Measurements from ENCODE around the gene ANO3.

ANO3 gene

DNA sequence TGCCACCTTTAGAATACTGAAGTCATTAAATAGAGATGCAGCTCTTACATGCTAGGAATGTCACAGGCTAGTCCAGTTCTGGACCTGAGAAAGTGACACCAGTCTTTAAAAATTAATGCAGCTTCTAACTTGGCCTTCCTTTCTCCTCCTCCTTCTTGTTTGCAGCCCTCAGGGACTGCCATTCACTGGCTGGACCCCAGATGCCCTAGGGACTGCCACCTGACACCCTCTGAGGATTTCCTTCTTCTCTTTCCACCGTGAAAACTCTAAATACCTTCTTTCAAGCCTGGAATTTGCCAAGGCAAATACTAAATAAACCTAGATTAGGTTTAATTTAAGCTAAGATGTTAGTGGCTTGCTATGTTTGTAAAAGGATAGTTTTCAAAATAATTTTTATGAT lies 161.7 kb downstream of the ANO3 start:
- Mint-ChIP-seq H3K36me3 (ENCODE audit: low read depth) (no peaks in the 10 kb centered on the region), H3K27me3 (no peaks in the 10 kb centered on the region), H3K4me1 (no peaks in the 10 kb centered on the region), H3K9me3 (peaks cover 5% of the 10 kb centered on the region), H3K4me3 (no peak overlapping the region), H3K27ac (no peak overlapping the region)
- DNase-seq (no peak), ATAC-seq (no peak)

DNA sequence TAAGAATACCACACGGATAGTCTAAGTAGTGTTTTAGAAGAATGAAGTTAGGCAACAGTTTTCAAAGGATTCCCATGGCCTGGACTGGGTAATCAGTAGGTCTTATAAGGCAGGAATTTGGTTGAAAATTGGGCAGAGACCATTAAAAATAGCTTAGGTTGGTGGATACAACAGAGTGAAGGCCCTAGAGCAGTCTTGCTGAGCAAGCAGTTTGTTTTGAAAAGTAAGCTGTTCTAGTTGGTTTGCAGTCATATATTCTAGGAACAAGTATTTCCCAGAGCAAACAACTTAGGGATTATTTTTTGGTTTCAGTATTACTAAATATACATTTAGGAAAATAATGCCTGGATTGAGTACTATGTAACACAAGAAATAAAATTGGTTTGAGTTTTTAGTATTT lies 175.3 kb downstream of the ANO3 start:
- ATAC-seq (no peak), DNase-seq (no peak)
- no peak overlapping the region for H3K4me3 Mint-ChIP-seq
- no peaks in the 10 kb centered on the region for H3K4me1 Mint-ChIP-seq
- H3K27me3 Mint-ChIP-seq = no peaks in the 10 kb centered on the region
- H3K36me3 Mint-ChIP-seq (ENCODE audit: low read depth) = no peaks in the 10 kb centered on the region
- peaks cover 3% of the 10 kb centered on the region for H3K9me3 Mint-ChIP-seq
- no peak overlapping the region for H3K27ac Mint-ChIP-seq

DNA sequence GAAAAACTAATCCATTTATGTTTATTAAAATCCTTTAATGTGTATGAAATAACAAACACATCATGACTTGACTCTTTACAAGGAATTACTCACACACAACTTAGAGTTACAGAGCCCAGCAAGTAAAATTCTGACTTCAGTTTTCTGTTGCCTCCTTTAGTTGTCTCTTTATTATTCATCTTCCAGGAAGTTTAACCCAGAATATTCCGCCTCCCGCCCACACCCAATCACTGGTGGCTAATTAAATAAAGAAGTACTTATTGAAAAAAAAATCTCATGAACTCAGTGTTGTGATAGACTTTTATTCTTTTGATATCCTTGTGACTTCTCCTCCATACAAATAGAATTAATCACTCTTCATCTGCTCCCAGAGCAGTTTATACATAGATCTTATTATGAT lies 178.2 kb downstream of the ANO3 start:
- DNase-seq (no peak), ATAC-seq (no peak)
- Mint-ChIP-seq H3K4me3 (no peak overlapping the region), H3K27me3 (no peaks in the 10 kb centered on the region), H3K36me3 (ENCODE audit: low read depth) (no peaks in the 10 kb centered on the region), H3K9me3 (peaks cover 3% of the 10 kb centered on the region), H3K27ac (no peak overlapping the region), H3K4me1 (no peaks in the 10 kb centered on the region)

DNA sequence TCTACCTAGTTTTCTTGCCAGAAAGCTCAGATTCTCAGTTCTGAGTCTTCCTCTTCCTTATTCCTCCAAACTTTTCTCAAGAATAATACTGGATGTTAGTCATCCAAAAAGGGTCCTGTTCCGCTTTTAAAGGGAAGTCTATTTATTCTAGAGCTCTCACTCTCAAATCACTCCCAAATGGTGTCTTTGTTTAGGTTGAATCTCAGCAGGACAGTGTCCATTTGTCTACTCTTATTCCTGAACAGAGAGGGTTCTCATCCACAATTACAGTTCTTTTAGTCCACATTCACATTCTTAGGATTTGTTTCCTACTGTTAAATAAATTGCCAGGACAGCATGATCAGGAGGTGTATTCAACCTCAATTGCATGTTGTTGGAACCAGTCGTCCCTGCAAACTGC lies 178.8 kb downstream of the ANO3 start:
- ATAC-seq = no peak
- no peak overlapping the region for H3K4me3 Mint-ChIP-seq

DNA sequence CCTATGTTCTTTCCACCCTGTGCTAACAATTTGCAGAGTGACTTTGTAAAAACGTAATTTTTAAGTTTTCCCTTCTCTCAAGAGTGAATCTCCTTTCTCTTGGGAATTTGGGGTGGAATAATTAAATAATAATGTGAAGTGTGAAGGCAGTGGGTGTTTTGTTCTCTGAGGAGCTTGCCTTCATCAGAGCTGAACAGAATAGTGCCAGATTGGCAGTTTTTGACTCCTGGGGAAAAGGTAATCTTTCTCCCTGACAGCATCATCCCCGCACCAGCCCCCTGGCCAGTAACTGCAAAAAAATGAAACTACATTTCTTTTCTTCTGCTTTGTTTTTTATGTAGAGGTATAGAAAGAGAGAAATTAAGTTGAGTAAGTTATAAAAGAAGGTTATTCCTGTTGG lies 180.3 kb downstream of the ANO3 start:
- ATAC-seq = no peak
- no peaks in the 10 kb centered on the region for H3K27me3 Mint-ChIP-seq
- H3K27ac Mint-ChIP-seq = no peak overlapping the region
- H3K4me1 Mint-ChIP-seq = no peaks in the 10 kb centered on the region
- no peak for DNase-seq
- H3K36me3 Mint-ChIP-seq (ENCODE audit: low read depth) = no peaks in the 10 kb centered on the region
- no peaks in the 10 kb centered on the region for H3K9me3 Mint-ChIP-seq
- no peak overlapping the region for H3K4me3 Mint-ChIP-seq

More for the DNA sequence above, 178.8 kb downstream of the ANO3 start:
- no peaks in the 10 kb centered on the region for H3K9me3 Mint-ChIP-seq
- no peak for DNase-seq
- H3K36me3 Mint-ChIP-seq (ENCODE audit: low read depth) = no peaks in the 10 kb centered on the region
- no peaks in the 10 kb centered on the region for H3K4me1 Mint-ChIP-seq
- no peaks in the 10 kb centered on the region for H3K27me3 Mint-ChIP-seq
- no peak overlapping the region for H3K27ac Mint-ChIP-seq

DNA sequence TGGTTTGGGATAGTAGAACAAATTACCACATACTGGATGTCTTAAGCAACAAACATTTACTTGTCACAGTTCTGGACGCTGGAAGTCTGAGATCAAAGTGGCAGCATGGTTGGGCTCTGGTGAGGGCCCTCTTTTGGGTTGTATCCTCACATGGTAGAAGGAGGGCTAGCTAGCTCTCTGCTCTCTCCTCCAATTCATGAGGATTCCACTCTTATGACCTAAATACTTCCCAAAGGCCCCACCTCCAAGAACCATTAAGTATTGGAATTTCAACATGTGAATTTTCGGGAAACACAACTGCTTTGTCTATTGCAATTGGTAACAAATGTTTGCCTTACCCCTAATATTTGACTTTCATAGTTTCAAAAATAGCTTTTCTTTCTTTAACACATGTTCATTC lies 187.5 kb downstream of the ANO3 start:
- ATAC-seq (no peak), DNase-seq (no peak)
- H3K36me3 Mint-ChIP-seq (ENCODE audit: low read depth) = no peaks in the 10 kb centered on the region
- H3K27me3 Mint-ChIP-seq = no peaks in the 10 kb centered on the region
- no peak overlapping the region for H3K27ac Mint-ChIP-seq
- H3K4me3 Mint-ChIP-seq = no peak overlapping the region
- no peaks in the 10 kb centered on the region for H3K4me1 Mint-ChIP-seq
- H3K9me3 Mint-ChIP-seq = no peaks in the 10 kb centered on the region

DNA sequence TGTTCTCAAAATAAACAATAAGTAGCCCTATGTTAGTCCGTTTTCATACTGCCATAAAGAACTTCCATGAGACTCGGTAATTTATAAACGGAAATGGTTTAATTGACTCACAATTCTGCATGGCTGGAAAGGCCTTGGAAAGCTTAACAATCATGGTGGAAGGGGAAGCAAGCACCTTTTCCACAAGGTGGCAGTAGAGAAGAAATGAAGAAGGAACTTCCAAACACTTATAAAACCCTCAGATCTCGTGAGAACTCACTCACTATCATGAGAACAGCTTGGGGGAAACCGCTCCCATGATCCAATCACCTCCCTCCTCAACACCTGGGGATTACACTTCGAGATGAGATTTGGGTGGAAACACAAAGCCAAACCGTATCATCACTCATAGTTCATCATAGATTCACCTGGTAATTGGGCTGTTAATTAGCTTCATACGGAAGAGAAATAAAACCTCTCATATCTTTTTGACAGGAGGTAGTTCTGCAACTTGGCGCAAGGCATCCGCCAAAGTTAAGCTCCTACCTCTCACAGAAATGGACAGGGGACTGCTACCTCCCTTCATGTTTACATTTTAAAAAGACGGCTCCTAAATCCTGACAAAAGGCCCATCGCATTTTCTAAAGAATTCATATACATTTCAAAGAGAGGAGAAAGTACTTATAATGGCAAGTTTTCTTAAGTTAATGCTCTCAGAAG lies 191.1 kb downstream of the ANO3 start:
- Mint-ChIP-seq H3K4me3 (no peak overlapping the region), H3K27ac (no peak overlapping the region), H3K36me3 (ENCODE audit: low read depth) (no peaks in the 10 kb centered on the region), H3K9me3 (no peaks in the 10 kb centered on the region), H3K27me3 (no peaks in the 10 kb centered on the region), H3K4me1 (no peaks in the 10 kb centered on the region)
- DNase-seq = no peak
- no peak for ATAC-seq

DNA sequence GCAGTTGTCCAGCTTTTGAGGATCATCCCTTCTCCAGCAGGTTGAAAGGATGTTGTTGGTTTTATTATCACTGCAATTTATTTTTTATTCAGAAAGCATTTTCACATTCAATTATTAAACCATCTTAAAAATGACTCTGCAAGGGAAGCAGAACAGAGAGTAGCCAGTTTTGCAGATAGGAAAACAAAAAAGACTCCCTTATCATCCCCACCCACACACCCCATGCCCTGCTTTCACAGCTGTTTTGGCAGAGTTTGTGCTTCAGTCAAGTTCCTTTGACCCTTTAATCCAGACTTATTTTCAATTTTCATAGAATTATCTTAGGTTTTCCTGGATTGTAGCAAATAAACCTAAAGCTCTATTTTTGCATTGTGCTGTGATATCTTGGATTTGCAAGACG lies 195.8 kb downstream of the ANO3 start:
- H3K9me3 Mint-ChIP-seq = no peaks in the 10 kb centered on the region
- no peaks in the 10 kb centered on the region for H3K27me3 Mint-ChIP-seq
- DNase-seq = no peak

DNA sequence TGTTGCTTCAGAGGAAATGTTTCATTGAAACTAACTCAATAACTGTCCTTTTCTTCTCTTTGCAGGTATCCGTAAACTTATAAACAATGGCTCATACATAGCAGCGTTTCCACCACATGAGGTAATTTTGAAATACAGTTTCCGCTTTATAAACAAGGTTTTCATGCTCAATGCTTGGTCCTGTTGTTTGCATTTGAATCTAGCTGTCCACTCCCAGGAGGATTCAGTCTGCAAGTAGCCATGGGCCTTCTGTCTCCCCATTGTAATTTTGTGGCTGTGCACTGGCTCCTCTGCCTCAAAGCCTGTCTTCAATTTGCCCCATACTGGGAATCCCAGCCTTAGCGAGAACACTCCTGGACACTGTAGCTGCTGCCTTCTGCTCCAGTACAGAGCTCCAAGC lies 205.4 kb downstream of the ANO3 start:
- DNase-seq = no peak
- H3K36me3 Mint-ChIP-seq (ENCODE audit: low read depth) = no peaks in the 10 kb centered on the region
- no peaks in the 10 kb centered on the region for H3K27me3 Mint-ChIP-seq
- ATAC-seq = no peak
- no peaks in the 10 kb centered on the region for H3K4me1 Mint-ChIP-seq
- no peak overlapping the region for H3K27ac Mint-ChIP-seq
- H3K9me3 Mint-ChIP-seq = peaks cover 17% of the 10 kb centered on the region
- no peak overlapping the region for H3K4me3 Mint-ChIP-seq

More for the DNA sequence above, 195.8 kb downstream of the ANO3 start:
- Mint-ChIP-seq H3K36me3 (ENCODE audit: low read depth) (no peaks in the 10 kb centered on the region), H3K4me3 (no peak overlapping the region), H3K4me1 (no peaks in the 10 kb centered on the region), H3K27ac (no peak overlapping the region)
- ATAC-seq = no peak

DNA sequence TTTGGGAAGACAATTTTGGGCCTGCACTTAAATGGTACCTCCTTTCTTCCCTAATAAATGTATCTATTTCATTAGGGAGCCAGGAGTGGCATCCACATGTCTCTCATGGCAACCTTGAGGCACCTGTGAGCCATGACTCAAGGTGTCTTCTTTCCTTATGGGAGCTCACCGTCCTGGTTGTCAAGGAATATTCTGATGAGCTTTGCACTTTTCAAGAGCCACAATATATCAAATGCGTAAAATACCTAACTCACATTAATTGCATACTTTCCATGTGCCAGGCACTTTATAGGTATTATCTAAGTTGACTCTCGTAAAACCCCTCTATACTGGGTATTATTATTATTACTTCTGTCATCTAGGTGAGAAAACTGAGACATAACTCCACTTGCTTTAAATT lies 207.6 kb downstream of the ANO3 start:
- H3K27me3 Mint-ChIP-seq = no peaks in the 10 kb centered on the region
- ATAC-seq = no peak
- DNase-seq = no peak
- no peaks in the 10 kb centered on the region for H3K36me3 Mint-ChIP-seq (ENCODE audit: low read depth)
- H3K4me3 Mint-ChIP-seq = no peak overlapping the region
- H3K9me3 Mint-ChIP-seq = peaks cover 17% of the 10 kb centered on the region
- no peaks in the 10 kb centered on the region for H3K4me1 Mint-ChIP-seq
- H3K27ac Mint-ChIP-seq = no peak overlapping the region

DNA sequence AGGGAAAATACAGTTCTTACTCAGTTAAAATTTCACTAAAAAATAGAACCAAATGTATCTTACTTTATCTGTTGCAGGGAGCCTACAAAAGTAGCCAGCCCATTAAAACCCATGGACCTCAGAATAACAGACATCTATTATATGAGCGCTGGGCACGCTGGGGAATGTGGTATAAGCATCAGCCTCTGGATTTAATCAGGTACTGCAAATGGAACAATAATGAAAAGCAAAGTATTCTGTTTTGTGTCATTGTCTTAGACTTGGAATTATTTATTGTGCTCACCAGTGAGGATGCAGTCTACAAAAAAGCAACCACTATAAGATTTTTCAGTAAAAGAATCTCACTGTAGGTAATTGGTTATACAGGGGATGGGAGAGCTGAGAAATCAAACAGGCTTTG lies 209.9 kb downstream of the ANO3 start:
- Mint-ChIP-seq H3K36me3 (ENCODE audit: low read depth) (no peaks in the 10 kb centered on the region), H3K27ac (no peak overlapping the region), H3K9me3 (peaks cover 17% of the 10 kb centered on the region), H3K4me3 (no peak overlapping the region), H3K27me3 (no peaks in the 10 kb centered on the region), H3K4me1 (no peaks in the 10 kb centered on the region)
- ATAC-seq (no peak), DNase-seq (no peak)

DNA sequence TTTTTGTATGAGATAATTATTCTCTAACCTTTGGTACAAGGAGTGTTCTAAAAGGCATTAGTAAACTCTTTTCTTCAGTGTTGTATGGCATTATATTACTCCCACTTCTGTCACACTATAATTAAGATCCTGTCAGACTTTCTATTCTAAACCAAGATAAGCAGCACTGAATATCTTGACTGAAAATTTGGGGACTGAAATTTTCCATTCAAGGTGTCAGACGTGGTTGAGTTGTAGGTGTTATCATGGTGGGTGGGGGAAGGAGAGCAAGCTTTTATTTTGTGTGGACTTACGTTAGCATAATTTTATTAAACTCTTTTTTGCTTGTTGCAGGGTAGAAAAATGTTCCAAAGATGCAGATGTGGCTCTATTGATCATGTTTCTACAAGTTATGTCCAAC lies 217.2 kb downstream of the ANO3 start:
- no peaks in the 10 kb centered on the region for H3K27me3 Mint-ChIP-seq
- DNase-seq = no peak
- H3K9me3 Mint-ChIP-seq = peaks cover 4% of the 10 kb centered on the region
- no peak overlapping the region for H3K27ac Mint-ChIP-seq
- H3K36me3 Mint-ChIP-seq (ENCODE audit: low read depth) = no peaks in the 10 kb centered on the region
- ATAC-seq = no peak
- no peak overlapping the region for H3K4me3 Mint-ChIP-seq
- no peaks in the 10 kb centered on the region for H3K4me1 Mint-ChIP-seq

DNA sequence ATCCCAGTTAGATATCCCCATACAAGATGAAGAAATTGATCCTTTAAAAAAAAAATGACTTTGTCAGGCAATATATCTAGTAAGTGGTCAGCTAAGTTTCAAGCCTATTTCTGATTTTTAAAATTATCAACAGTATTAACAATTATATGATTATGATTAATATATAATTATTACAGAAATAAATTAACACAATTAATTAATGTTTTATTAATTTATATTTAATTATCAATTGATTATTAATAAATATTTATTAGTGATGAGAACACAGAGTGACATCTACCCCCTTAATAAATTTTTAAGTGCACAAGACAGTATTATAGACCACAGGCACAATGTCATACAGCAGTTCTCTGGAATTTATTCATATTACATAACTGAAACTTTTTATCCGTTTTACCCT lies 218.1 kb downstream of the ANO3 start:
- H3K27me3 Mint-ChIP-seq = no peaks in the 10 kb centered on the region
- ATAC-seq (no peak), DNase-seq (no peak)
- H3K27ac Mint-ChIP-seq = no peak overlapping the region
- no peaks in the 10 kb centered on the region for H3K36me3 Mint-ChIP-seq (ENCODE audit: low read depth)
- no peaks in the 10 kb centered on the region for H3K4me1 Mint-ChIP-seq
- peaks cover 4% of the 10 kb centered on the region for H3K9me3 Mint-ChIP-seq
- no peak overlapping the region for H3K4me3 Mint-ChIP-seq

DNA sequence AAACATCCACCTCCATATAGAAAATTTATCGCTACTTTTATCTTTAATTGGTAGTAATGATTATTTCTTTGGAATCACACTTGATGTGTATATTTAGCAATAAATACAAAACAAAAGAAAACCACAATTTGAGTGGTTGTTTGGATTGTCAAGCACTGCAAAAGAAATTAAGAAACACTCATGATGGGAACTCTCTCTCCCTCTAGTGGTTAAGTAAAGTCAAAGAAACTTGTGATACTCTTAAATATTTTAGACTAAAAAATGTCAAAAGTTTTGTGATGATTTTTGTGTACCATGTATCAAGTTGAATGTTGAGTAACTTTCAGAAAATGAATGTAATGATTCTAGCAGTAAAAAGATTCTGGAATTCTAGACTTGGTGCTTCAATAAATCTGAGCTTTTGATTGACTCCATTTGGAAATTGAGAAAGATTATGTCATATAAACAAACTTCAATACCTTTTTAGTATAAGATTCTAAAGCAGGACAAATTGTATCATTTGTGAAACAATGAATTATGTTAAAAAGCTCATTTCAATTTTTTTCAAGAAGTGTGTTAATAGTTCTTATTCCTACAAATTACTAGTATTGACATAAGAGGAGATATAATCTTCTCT lies 219.4 kb downstream of the ANO3 start:
- Mint-ChIP-seq H3K27me3 (no peaks in the 10 kb centered on the region), H3K9me3 (peaks cover 4% of the 10 kb centered on the region), H3K4me3 (no peak overlapping the region), H3K27ac (no peak overlapping the region), H3K36me3 (ENCODE audit: low read depth) (no peaks in the 10 kb centered on the region), H3K4me1 (no peaks in the 10 kb centered on the region)
- DNase-seq (no peak), ATAC-seq (no peak)

DNA sequence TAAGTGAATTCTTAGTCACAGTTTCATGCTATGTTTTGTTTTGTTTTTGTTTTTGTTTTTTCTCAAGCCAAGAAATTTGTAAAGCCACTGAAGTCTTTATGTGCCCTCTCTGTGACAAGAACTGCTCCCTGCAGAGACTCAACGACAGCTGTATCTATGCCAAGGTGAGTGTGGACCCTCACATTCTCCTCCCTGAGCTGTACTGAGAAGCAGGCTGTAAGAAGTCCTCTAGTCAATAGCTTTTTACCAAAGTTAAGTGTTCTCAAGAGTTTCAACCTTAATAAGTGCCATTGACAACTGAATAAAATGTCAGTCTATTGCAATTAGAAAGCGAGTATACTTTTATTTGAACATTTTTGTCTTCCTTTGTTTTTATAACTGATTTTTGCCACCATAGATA lies 221.3 kb downstream of the ANO3 start:
- Mint-ChIP-seq H3K27me3 (no peaks in the 10 kb centered on the region), H3K27ac (no peak overlapping the region), H3K36me3 (ENCODE audit: low read depth) (no peaks in the 10 kb centered on the region), H3K4me1 (no peaks in the 10 kb centered on the region), H3K9me3 (peaks cover 4% of the 10 kb centered on the region), H3K4me3 (no peak overlapping the region)
- no peak for ATAC-seq
- DNase-seq = no peak

DNA sequence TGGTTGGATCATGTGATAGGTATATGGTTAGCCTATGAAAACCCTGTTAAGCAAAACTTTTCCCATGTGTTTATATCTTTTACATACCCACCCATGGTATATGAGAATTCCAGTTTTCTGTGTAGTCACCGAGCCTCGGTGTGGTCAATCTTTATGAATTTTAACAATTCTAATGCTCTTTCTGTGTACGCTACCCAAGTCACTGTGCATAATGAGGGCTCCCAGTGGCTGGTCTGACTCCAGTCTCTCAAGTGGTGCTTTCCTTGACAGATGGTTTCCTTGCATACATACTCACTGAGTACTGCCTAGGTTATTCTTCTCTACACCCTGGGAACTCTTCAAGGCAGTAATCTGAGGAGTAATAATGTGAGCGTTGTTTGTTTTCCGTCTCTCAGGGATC lies 222.5 kb downstream of the ANO3 start:
- H3K4me3 Mint-ChIP-seq = no peak overlapping the region
- no peaks in the 10 kb centered on the region for H3K27me3 Mint-ChIP-seq
- DNase-seq = no peak
- no peak for ATAC-seq
- H3K27ac Mint-ChIP-seq = no peak overlapping the region
- H3K36me3 Mint-ChIP-seq (ENCODE audit: low read depth) = no peaks in the 10 kb centered on the region
- H3K9me3 Mint-ChIP-seq = peaks cover 4% of the 10 kb centered on the region
- no peaks in the 10 kb centered on the region for H3K4me1 Mint-ChIP-seq
